KOPT-K1 (cell line): ENCODE results near the gene DISC1.
"Not testable (repeated sequence)": the region's sequence is repeated elsewhere in the genome, so short reads cannot be mapped to it uniquely, and the experiment has no call there.

ENCODE experiments used
- H3K27ac ChIP-seq: fragments of 200-600 bp; sonication (generic); 2 replicates; pipeline ENCODE4 v1.5.1; 2016; ENCODE audit warnings: antibody characterized with exemption, mild to moderate bottlenecking, low read depth, low read length; ENCODE audit not compliant: poor library complexity, severe bottlenecking
- H3K36me3 ChIP-seq: fragments of 200-600 bp; sonication (generic); 2 replicates; pipeline ENCODE4 v1.5.1; 2017; ENCODE audit warnings: antibody characterized with exemption, mild to moderate bottlenecking, low read length, moderate library complexity; ENCODE audit not compliant: insufficient read depth
- H3K9me3 ChIP-seq: fragments of 200-600 bp; sonication (generic); 2 replicates; pipeline ENCODE4 v1.5.1; 2017; ENCODE audit warnings: antibody characterized with exemption, low read length, mild to moderate bottlenecking; ENCODE audit not compliant: insufficient read depth, poor library complexity, severe bottlenecking

DISC1 gene

GRCh38 chr1:231727171-231727570 is 100.6 kb downstream of the DISC1 start:
- Histone ChIP-seq H3K27ac (no peak overlapping the region), H3K9me3 (no peaks in the 10 kb centered on the region)

GRCh38 chr1:231728987-231729386 is 102.4 kb downstream of the DISC1 start:
- H3K27ac ChIP-seq, H3K9me3 ChIP-seq, H3K36me3 ChIP-seq: not testable (repeated sequence)

More at GRCh38 chr1:231727171-231727570, 100.6 kb downstream of the DISC1 start:
- H3K36me3 ChIP-seq, result no peaks in the 10 kb centered on the region

DNA sequence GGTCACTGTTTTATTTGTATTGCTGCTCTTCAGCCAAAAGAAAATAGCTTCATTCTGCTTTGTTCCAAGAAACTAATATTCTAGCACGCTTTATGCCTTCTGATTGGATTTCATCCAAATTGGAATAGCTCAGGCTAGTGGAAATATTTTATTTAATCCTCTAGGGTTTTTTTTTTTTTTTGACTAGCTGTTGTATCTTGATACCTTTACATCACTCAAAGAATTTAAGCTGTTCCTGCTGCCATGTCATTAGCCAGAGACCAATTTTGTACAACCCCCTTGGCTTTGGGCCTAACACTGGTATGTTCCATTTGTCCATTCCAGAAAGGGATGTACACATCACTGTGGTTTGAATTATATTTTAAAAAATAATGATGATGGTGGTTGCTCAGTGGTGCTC is 103.0 kb downstream of the DISC1 start:
- Histone ChIP-seq H3K27ac (no peak overlapping the region), H3K36me3 (no peaks in the 10 kb centered on the region), H3K9me3 (no peaks in the 10 kb centered on the region)

- H3K9me3 ChIP-seq, result no peaks in the 10 kb centered on the region
- no peaks in the 10 kb centered on the region for H3K36me3 ChIP-seq
- H3K27ac ChIP-seq, result no peak overlapping the region
Observed at GRCh38 chr1:231731268-231731667, 104.7 kb downstream of the DISC1 start.

DNA sequence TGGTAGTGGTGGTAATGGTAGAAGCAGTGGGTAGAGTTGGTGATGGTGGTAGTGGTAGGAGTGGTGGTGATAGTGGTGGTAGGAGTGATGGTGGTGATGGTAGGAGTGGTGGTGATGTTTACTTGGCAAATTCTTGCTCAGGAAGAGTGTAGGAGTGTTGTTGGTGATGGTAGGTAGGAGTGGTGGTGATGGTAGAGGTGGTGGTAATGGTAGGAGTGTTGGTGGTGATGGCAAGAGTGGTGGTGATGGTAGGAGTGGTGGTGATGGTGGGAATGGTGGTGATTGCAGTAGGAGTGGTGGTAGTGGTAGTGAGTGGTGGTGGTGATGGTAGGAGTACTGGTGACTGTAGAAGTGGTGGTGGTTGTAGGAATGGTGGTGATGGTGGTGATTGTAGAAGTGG is 106.5 kb downstream of the DISC1 start:
- no peaks in the 10 kb centered on the region for H3K36me3 ChIP-seq
- no peak overlapping the region for H3K27ac ChIP-seq
- H3K9me3 ChIP-seq, result no peaks in the 10 kb centered on the region

DNA sequence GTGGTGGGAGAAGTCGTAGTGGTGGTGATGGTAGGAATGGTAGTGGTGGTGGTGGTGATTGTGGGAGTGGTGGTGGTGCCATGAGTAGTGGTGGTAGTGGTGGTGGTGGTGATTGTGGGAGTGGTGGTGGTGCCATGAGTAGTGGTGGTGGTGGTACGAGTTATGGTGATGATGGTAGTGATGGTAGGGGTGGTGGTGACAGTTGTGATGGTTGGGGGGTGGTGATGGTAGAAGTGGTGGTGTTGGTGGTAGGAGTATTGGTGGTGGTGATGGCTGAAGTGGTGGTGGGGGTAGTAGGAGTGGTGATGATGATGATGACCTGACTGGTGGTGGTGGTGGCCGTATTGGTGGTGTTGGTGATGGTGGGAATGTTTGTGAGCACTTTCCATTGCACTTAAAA is 107.1 kb downstream of the DISC1 start:
- no peaks in the 10 kb centered on the region for H3K36me3 ChIP-seq

DNA sequence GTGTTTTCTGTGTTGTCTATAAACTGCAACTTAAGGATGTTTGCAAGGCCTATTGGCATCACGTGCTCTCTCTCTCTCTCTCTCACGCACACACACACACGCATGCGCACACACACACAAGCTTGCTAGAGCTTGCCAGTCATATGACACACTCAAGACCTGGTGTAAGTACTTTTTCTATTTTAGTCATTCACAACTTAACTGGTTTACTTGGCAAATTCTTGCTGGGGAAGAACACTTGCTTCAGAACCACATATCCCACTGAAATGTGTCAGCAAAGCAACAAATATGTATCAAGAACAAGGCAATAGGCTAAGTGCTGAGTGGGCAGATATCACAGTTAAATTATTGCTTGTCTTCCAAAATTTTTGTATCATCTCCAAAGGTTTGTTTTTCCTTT is 107.8 kb downstream of the DISC1 start:
- H3K9me3 ChIP-seq, result no peaks in the 10 kb centered on the region
- H3K36me3 ChIP-seq, result no peaks in the 10 kb centered on the region
- H3K27ac ChIP-seq, result no peak overlapping the region

More for the DNA sequence above, 107.1 kb downstream of the DISC1 start:
- no peaks in the 10 kb centered on the region for H3K9me3 ChIP-seq
- no peak overlapping the region for H3K27ac ChIP-seq

- Histone ChIP-seq H3K36me3 (no peaks in the 10 kb centered on the region), H3K27ac (no peak overlapping the region), H3K9me3 (no peaks in the 10 kb centered on the region)
Observed at GRCh38 chr1:231735411-231735810, 108.8 kb downstream of the DISC1 start.

DNA sequence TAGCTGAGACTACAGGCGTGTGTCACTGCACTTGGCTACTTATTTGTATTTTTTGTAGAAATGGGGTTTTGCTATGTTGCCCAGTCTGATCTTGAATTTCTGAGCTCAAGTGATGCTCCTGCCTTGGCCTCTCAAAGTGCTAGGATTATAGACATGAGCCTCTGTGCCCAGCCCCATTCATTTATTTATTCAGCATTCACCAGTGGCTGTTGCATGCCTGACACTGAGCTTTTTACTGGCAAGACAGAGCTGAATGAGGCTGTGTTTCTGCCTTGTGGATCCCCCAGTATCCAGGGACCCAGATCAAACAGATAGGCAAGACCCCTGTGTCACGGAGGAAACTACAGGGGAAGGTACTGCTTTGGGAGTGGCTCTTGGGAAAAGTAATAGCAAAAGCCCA is 109.4 kb downstream of the DISC1 start:
- no peaks in the 10 kb centered on the region for H3K36me3 ChIP-seq
- no peak overlapping the region for H3K27ac ChIP-seq
- H3K9me3 ChIP-seq, result no peaks in the 10 kb centered on the region

GRCh38 chr1:231736464-231736863 is 109.9 kb downstream of the DISC1 start:
- Histone ChIP-seq H3K36me3 (no peaks in the 10 kb centered on the region), H3K9me3 (no peaks in the 10 kb centered on the region), H3K27ac (no peak overlapping the region)

GRCh38 chr1:231738554-231738953 is 112.0 kb downstream of the DISC1 start:
- Histone ChIP-seq H3K27ac (no peak overlapping the region), H3K36me3 (no peaks in the 10 kb centered on the region), H3K9me3 (no peaks in the 10 kb centered on the region)

DNA sequence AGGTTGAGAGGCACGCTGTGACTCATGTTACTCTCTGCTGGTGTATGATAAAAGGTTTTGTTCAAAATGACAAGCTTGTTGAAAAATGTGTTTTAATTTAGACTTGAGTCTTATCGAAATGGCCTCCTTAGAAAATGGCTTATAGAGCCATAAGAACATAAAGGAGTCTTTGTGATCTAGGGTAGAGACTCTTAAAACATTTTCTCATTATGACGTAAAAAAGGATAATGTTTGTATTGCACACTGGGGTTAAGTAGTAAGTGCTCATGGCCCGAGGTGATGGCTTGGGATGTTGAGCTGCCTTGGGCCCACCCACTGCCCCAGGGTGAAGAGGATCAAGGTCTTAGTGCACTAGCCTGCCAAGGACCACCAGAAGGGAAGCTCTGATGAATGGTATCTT is 117.4 kb downstream of the DISC1 start:
- Histone ChIP-seq H3K36me3 (no peaks in the 10 kb centered on the region), H3K27ac (no peak overlapping the region), H3K9me3 (no peaks in the 10 kb centered on the region)

DNA sequence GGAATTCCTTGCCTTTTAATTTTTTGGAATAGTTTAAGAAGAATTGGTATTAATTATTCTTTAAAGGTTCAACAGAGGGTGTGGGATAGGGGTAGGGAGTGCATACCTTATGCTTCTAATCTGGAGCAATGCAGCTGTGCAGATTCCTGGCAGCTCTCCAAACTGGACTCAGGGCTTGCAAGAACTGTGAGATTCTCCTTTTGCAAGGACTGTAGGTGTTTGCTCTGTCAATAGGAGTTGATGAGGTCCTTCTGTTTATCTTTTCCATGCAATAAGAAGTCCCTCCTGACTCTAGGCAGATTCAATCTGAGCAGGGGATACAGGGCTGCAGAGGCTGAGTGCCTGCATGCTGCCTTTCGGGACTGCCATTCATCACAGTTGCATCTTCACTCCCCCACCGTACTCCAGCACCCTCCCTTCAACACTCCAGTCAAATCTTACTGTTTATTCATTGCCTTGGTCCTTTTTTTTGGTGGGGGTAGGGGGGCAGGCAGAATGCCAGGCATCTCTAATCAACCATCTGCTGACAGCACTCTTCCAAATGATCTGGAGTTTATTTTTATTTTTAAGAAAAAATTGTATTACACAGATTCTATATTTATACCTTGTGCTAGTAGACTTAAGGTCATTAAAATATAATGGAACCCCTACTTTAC is 122.3 kb downstream of the DISC1 start:
- Histone ChIP-seq H3K27ac (no peak overlapping the region), H3K9me3 (peaks cover 13% of the 10 kb centered on the region), H3K36me3 (no peaks in the 10 kb centered on the region)

DNA sequence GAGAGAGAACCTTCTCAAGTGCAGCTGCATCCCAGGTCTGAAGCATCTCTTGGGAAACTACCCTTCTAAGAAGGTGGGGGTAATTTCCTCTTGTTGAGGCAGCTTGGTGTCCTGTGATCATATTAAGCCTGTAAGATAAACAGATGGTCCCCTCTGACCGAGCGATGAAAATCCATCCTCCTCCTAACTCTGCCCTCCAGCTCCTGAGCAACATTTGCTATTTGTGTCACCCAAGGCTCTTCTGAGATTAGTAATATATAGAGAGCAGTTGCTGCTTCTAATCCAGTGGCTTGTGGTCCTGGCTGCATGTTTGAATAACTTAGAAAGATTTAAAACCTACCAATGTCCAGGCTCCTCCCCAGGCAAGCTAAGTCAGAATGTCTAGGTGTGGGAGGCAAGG is 123.7 kb downstream of the DISC1 start:
- H3K36me3 ChIP-seq, result no peaks in the 10 kb centered on the region
- no peak overlapping the region for H3K27ac ChIP-seq
- peaks cover 13% of the 10 kb centered on the region for H3K9me3 ChIP-seq

DNA sequence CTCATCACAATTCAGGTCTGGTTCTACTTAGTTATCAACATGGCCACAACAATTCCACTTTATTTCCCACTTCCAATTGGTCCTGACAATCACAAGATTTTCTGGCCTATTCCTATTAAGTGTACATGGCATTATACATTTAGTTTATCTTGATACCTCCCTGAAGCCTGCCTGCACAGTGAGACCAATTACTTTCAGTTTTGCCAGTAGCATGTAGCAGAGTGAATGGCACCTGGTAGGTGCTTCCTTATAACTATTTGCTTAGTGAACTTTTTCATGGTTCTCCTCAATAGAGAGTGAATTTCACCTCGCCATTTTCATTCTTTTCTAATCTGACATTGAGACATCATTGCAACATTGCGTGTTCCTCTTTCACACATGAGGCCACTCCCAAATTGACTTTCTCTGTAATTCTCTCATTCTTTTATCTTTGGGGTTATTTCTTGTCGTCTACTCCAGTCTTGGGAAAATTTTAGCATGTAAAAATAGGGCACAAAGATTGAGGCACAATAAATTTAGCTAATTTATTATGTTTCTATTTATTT is 124.3 kb downstream of the DISC1 start:
- Histone ChIP-seq H3K36me3 (no peaks in the 10 kb centered on the region), H3K9me3 (peaks cover 13% of the 10 kb centered on the region), H3K27ac (no peak overlapping the region)

DNA sequence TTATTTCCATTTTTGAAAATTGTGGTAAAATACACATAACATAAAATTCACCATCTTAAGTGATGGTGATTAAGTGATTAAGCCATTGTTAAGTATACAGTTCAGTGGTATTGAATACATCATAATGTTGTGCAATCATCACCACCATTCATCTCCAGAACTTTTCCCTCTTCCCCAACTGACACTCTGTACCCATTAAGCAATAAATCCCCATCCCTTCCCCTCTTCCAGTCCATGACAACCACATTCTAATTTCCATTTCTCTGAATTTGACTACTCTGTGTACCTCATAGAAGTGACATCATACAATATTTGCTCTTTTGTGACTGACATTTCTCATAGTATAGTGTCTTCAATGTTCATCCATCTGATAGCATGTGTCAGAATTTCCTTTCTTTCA is 124.8 kb downstream of the DISC1 start:
- Histone ChIP-seq H3K9me3 (peaks cover 13% of the 10 kb centered on the region), H3K27ac (no peak overlapping the region), H3K36me3 (no peaks in the 10 kb centered on the region)
